ENCODE measurements around the gene FAM168A. TPM values are rescaled to one million over a fixed set of nuclear protein-coding genes. Genes with fewer than 3 reads are reported as not detected.

The FAM168A gene
- total RNA-seq, 1 donor from 2014 or later: 19.9 TPM

- ATAC-seq (no peak), DNase-seq (ENCODE audit: low spot score) (no peak)
Measured at GRCh38 chr11:73563539-73564200, 34.2 kb downstream of the FAM168A start.

GRCh38 chr11:73559743-73560142 is 38.2 kb downstream of the FAM168A start:
- ATAC-seq (no peak), DNase-seq (ENCODE audit: low spot score) (no peak)

DNA sequence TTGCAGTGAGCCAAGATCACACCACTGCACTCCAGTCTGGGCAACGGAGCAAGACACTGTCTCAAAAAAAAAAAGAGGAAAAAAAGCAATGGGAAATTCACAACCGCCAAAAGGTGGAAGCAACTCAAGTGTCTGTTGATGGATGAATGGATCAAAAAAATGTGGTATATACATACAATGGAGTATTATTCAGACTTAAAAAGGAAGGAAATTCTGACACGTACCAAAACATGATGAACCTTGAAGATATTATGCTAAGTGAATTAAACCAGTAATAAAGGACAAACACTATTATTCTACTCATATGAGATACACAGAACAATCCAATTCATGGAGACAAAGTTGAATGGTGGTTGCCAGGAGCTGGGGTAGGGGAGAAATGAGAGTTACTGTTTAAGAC is 40.9 kb downstream of the FAM168A start:
- no peak for DNase-seq (ENCODE audit: low spot score)
- no peak for ATAC-seq

GRCh38 chr11:73555615-73556014 is 42.3 kb downstream of the FAM168A start:
- DNase-seq (ENCODE audit: low spot score): no peak
- no peak for ATAC-seq

DNA sequence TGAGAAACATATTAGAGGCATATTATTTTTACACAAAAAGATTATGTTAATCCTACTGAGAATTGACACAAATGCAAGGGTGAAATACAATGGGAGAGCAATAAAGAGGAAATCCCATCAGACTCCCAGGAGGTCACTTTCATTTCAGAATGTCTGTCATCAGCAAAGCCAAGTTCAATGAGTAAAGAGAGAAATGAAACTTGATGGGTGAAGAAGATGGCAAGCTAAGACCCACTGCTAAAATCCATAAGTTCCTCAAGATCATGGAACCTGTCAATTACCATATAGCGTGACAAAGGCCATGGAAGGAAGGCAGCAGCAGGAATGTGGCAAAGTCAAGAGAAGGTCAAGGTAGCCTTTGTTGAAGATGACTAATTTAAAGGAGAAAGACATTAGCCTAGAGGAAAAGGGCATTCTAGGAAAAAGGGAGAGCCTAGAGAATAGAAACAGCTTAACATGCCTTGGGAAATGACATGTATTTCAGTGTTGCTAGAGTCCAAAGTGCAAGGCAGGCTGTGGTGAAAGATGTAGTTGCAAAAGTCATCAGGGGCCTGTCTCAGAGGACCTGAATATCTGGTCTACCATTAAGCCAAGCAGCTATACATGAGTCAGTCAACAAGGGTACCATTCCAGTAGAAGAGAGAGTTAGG is 43.1 kb downstream of the FAM168A start:
- peak; percentile 96 for ATAC-seq

DNA sequence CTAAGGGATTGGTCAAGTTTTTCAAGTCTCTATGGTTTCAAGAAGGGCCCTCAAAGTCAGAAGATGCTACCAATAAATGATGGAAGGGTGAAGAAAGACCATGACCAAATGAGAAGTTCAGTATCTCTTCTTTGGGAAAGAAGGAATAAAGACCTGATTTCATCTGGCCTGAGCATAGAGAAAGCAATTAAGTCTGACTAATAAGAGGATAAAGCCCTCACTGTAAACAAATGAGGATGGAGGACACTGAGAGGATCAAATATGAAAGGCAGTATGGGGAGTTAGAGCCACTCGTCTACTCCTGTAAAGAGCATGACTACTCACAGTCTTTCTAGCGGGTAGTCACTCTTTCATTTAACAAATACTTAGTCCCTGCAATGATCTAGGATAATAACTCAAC is 44.6 kb downstream of the FAM168A start:
- no peak for ATAC-seq

More for the DNA sequence above, 43.1 kb downstream of the FAM168A start:
- peak; percentile 49 for DNase-seq (ENCODE audit: low spot score)

DNA sequence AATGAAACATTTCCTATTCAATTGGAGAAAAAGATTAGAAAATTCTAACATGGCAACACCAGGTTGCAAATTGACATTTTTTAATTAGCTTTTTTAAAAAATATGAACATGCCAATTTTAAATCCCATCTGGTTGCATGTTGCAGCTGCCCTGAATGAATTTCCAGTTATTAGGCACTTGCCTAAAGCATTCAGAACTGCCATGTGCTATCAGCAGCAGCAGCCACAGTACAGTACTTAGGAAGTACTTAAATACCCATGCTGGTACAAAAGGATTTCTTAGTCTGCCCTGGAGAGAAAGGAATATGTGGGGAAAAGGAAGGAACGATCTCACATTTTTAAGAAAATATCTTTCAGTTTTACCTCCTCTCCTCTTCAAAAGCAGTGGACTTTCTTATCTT is 46.2 kb downstream of the FAM168A start:
- no peak for DNase-seq (ENCODE audit: low spot score)
- no peak for ATAC-seq

More for the DNA sequence above, 44.6 kb downstream of the FAM168A start:
- no peak for DNase-seq (ENCODE audit: low spot score)

- no peak for ATAC-seq
- no peak for DNase-seq (ENCODE audit: low spot score)
Measured at GRCh38 chr11:73549376-73549775, 48.5 kb downstream of the FAM168A start.

- ATAC-seq (no peak), DNase-seq (ENCODE audit: low spot score) (no peak)
Measured at GRCh38 chr11:73547706-73548595, 50.0 kb downstream of the FAM168A start.

DNA sequence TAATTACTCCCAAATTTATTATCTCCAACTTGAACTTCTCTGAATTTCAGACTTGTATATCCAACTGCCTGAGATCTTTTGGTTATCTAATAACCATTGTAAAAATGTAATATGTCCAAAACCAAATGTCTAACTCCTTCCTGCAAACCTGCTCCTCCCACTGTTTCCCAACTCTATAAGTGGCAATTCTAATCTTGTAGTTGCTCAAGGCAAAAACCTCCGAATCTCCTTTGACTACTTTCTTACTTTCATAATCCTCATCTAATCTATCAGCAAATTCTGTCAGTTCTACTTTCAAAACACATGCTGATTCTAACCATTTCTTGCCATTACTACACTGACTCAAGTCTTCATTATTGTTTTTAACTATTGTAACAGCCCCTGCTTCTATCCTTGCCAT is 55.7 kb downstream of the FAM168A start:
- ATAC-seq (no peak), DNase-seq (ENCODE audit: low spot score) (no peak)

- ATAC-seq (no peak), DNase-seq (ENCODE audit: low spot score) (no peak)
Measured at GRCh38 chr11:73539506-73540084, 58.3 kb downstream of the FAM168A start.

GRCh38 chr11:73538381-73538872 is 59.5 kb downstream of the FAM168A start:
- ATAC-seq (no peak), DNase-seq (ENCODE audit: low spot score) (no peak)

DNA sequence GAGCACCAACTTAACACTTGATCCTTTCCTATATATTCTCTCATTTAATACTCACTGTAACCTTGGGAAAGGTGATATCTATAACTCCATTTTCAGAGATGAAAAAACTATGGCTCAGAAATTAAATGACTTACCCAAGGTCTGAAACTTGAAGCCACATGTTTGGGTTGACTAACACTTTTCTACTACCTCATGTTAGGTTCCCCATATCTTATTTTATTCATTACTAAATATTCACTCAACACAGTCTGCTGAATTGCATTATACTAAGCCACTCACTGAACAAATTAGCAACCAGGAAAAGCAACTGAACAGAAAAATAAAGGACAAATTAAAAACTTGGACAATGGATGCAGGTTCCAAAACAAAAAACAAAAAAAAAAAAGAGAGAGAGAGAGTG is 59.9 kb downstream of the FAM168A start:
- DNase-seq (ENCODE audit: low spot score) (no peak), ATAC-seq (no peak)

GRCh38 chr11:73536961-73537360 is 61.0 kb downstream of the FAM168A start:
- DNase-seq (ENCODE audit: low spot score): no peak
- ATAC-seq: no peak

DNA sequence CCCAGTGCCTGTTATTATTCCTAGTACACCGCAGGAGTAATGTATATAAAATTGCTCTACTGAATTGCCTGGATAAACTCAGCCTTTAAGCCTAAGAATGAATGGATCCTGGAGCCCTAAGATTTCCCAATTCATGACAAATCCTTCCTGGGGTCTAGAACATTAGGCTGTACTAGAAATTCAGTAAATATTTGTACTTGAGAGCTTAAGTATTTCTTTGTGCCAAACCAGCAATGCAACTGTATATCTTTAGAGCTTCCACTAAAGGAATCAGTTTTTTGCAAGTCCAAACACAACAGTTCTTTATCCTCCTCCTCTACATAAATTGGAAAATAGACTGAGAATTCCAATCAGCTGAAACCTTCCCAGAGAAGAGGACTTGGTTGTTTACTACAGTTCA is 65.6 kb downstream of the FAM168A start:
- DNase-seq (ENCODE audit: low spot score) (no peak), ATAC-seq (no peak)

DNA sequence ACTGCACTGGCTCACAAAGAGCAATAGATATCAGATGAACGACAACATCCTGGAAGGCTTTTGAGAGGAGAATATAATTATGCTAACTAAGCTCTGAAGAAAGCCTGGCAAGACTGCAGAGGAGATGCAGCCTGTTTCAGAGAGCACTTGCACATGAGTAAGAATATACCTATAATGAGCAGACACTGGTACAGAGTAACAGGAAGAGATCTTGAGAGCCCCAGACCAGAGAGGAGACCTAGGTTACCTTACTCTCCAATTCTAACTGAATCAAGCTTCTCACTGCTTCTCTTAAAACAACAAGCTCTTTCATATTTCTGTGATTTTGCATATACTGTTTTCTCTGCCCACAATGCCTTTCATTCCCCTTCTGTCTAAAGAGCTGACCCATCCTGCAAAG is 66.5 kb downstream of the FAM168A start:
- no peak for DNase-seq (ENCODE audit: low spot score)
- ATAC-seq: no peak

DNA sequence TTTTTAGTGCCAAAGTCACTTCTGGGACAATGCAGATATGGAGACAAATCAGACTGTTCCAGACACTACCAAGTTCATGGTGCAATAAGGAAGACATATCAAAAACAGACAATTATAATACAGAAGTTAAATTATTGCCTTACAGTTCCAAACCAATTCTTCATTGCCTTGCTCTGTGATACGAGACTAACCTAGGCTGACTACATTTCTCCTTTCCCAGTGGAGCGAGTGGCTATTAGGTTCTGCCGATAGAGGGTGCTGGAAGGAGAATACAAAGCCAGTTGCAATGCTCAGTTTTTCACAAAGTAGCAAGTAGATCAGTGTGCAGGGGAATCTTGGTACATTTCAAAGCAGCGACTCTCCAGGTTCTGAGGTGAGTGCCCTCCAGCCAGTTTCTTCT is 67.8 kb downstream of the FAM168A start:
- ATAC-seq: peak; percentile 72
- DNase-seq (ENCODE audit: low spot score): no peak

DNA sequence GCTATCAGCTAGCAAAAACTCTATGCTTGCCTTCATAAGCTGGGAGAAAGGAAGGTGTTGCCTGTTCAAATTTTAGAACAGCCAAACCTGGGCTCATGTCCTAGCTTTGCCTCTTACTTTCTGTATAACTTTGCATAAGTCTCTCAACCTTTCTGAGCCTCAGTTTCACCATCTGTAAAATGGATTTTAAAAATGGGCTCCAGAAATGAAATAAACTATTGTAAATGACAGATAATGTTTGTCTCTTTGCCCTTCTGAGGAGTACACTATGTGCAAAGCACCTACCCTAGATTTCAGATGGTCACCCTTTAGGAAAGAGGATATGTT is 68.7 kb downstream of the FAM168A start:
- no peak for ATAC-seq
- no peak for DNase-seq (ENCODE audit: low spot score)

- no peak for DNase-seq (ENCODE audit: low spot score)
- ATAC-seq: peak; percentile 66
Measured at GRCh38 chr11:73528483-73529203, 69.3 kb downstream of the FAM168A start.

GRCh38 chr11:73528013-73528412 is 69.9 kb downstream of the FAM168A start:
- DNase-seq (ENCODE audit: low spot score) (no peak), ATAC-seq (no peak)

GRCh38 chr11:73525611-73526010 is 72.3 kb downstream of the FAM168A start:
- ATAC-seq (no peak), DNase-seq (ENCODE audit: low spot score) (no peak)

All from left lobe of liver (tissue), 2 donors.